ENCODE data around the gene TCAP. TPM values are rescaled to one million over a fixed set of nuclear protein-coding genes. Genes with fewer than 3 reads are reported as not detected.

Gene TCAP
- 1.6 and 1.7 TPM in 2 replicates for total RNA-seq

GRCh38 chr17:39664581-39665561 is at the start of gene TCAP:
Gene TCAP (plus strand): TSS chr17:39665349. CDS start chr17:39665360, 11 bp downstream.
- intact Hi-C loops (cut with micrococcal nuclease) = no loop called here

GRCh38 chr17:39615434-39615833 is 49.7 kb upstream of the TCAP start:
- intact Hi-C loops (cut with micrococcal nuclease) = no loop called here

- intact Hi-C loops (cut with micrococcal nuclease) = loop anchor here (1.0 kb wide), 1 partner anchor 342 kb away; no protein-coding TSS in a partner anchor
These were observed 48.1 kb upstream of the TCAP start for GRCh38 chr17:39617100-39617445.

- intact Hi-C loops (cut with micrococcal nuclease) = loop anchor here (1.0 kb wide), 1 partner anchor 342 kb away; no protein-coding TSS in a partner anchor
These were observed 47.5 kb upstream of the TCAP start for GRCh38 chr17:39617446-39618245.

GRCh38 chr17:39618246-39618913 is 46.8 kb upstream of the TCAP start:
- intact Hi-C loops (cut with micrococcal nuclease) = no loop called here

- intact Hi-C loops (cut with micrococcal nuclease) = no loop called here
These were observed 46.0 kb upstream of the TCAP start for GRCh38 chr17:39618956-39619785.

GRCh38 chr17:39619786-39620101 is 45.4 kb upstream of the TCAP start:
- intact Hi-C loops (cut with micrococcal nuclease) = no loop called here

GRCh38 chr17:39621523-39622379 is 43.4 kb upstream of the TCAP start:
- intact Hi-C loops (cut with micrococcal nuclease) = loop anchor here (1.0 to 2.0 kb wide), 12 partner anchors 13 to 415 kb away; partner anchors contain the start of genes MIEN1, PNMT and PSMD3

- intact Hi-C loops (cut with micrococcal nuclease) = loop anchor here (1.0 to 2.0 kb wide), 14 partner anchors 12 to 416 kb away; partner anchors contain the start of genes MIEN1, PNMT and PSMD3
These were observed 42.7 kb upstream of the TCAP start for GRCh38 chr17:39622380-39623006.

GRCh38 chr17:39623356-39623950 is 41.7 kb upstream of the TCAP start:
- intact Hi-C loops (cut with micrococcal nuclease) = loop anchor here (1.0 to 2.0 kb wide), 4 partner anchors 75 to 417 kb away; no protein-coding TSS in a partner anchor

GRCh38 chr17:39624313-39624712 is 40.8 kb upstream of the TCAP start:
- intact Hi-C loops (cut with micrococcal nuclease) = no loop called here

- intact Hi-C loops (cut with micrococcal nuclease) = no loop called here
These were observed 39.9 kb upstream of the TCAP start for GRCh38 chr17:39625198-39625785.

GRCh38 chr17:39626171-39627046 is 38.7 kb upstream of the TCAP start, which contains the start of gene PPP1R1B:
Gene PPP1R1B (plus strand): TSS chr17:39626952. CDS start chr17:39627393, 441 bp downstream.
- intact Hi-C loops (cut with micrococcal nuclease) = no loop called here

GRCh38 chr17:39627047-39627711 is 38.0 kb upstream of the TCAP start:
- intact Hi-C loops (cut with micrococcal nuclease) = no loop called here

- intact Hi-C loops (cut with micrococcal nuclease) = no loop called here
These were observed 37.2 kb upstream of the TCAP start for GRCh38 chr17:39627712-39628516.
